HG03064 (cell line): ENCODE results near the gene LRRFIP1.

ENCODE experiments used
- ATAC-seq: cut with Tn5 transposase; IDR thresholded peaks from one replicate; pipeline ENCODE4 v1.9.1; 2021; ENCODE audit warnings: low read depth; ENCODE audit not compliant: unreplicated experiment

LRRFIP1 gene

DNA sequence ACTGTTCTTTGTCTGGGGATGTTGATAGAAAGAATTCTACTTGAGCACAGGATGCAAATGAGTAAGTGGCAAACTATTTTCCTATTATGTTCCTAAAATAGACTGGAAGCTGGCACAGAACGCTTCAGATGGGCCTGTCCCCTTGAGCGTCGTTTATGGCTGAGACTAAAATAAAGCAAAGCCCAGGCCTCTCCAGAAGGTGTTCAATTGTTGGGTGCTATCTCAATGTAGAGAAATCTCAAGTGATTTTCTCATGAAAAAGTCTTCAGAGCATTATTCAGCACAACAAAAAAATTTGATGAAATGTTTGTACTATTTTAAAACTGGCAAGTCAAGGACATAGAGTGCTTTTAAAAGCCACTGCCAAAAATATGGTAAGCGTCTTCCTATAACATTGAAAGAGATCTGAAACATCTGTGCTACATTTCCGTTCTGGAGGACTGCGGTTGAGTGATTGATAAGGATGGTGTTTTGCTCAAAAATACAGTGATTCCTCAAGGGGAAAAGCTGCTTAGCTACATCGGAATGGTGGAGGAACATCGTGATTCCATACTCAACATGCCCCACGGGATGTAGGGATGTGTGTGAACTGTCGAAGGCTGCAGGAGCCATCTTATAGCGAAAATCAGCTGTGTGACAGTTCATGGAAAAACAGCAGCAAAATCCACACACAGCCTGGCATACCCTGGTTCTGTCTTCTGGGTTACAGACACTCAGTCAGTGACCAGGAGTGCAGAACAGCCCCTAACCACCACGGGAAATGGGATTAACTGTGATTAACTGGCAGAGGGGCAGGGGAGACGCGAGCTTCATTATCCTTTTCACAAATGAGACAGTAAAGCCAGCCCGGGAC, 10.4 kb upstream of the LRRFIP1 start:
- no peak for ATAC-seq

DNA sequence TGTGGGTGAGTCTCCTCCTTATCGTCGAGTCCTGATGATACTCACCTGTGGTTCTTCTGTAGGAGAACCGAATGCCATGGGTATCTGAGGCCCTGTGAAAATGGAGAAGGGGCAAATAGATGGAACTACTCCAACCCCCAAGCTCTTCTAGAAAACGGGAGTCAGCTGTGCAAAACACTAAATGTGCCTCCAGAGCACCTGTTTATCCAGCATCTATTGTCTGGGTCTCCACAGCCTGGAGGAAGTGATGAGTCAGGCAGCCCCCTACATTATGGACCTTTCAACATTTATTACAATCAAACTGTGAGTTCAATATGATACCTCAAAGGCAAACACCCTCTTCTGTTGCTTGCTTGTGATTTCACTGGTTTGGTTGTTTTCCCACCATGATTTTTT, 9.8 kb upstream of the LRRFIP1 start:
- no peak for ATAC-seq

DNA sequence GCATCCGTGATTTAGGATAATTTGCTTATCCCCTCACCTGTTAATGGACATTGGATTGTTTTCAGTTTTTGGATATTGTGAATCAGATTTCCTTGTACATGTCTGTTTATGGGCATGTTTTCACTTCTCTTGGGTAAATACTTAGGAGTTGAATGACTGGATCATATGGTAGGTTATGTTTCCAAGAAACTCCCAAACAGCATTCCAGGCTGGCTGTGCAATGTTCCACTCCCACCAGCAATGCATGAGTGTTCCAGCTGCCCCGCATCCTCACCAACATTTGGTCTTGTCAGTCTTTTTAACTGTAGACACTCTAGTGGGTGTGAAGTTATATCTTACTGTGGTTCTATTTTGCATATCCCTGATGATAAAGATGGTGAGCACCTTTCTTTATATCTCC, 8.9 kb upstream of the LRRFIP1 start:
- ATAC-seq, result no peak

DNA sequence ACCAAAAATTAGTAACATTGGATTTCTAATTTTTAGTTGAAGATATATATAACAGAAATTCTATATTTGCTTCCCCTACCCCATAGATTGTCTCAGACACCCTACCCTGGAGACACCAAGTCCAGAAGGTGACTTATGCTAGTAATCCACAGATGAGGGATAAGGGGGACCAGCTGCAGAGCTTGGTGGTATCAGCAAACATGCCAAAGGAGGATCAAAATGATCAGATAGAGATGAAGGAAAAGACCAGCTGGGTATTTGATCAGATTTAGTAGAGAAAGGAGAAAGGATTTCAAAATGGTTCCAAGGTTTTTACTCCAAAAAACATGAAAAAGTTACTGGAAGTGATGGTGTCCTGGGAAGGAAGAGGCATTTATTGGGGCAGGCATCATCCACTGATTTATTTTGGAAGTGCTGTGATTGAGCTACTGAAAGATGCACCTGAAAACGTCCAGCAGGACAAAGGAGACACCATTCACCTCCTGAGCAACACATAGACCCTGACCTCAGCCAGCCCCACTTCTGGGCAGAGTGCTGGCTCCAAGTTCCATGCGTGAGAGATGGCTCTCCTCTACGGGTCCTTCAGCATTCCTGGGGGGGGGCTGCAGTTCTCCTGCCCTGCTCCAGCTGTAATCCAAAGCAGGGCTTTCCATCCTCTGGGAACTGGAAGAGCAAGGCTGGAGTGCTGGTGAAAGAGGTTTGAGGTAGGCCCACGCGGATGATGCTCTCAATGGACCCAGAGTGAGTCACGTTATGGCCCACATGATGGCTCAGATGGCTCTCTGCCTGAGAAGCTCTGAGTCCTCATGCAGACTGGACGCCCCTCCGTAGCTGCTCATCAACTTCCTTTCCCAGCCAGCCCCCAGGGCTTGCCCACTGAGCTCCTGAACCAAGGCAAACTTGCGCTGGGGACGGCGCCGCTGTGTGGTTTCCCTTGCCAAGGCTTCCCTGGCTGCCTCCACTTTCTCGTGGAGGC, 3.7 kb upstream of the LRRFIP1 start:
- no peak for ATAC-seq

DNA sequence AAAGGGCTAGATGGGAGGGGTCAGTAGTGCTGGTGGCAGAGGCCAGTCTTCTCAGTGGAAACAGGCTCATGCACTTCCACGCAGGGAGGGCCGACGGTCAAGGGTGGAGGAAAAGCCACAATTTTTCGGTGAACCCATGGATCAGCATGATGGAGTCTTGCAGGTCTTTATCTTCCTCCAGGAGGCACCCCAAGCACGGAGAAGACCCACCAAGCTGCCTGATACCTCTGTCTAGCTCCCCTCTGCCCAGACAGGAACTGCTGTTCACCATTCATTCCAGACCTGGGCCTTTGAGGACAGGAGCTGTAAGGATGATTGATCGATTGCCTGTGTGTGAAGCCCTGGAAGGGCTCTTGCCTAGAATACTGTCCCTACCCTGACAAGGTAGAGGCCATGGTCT, 2.8 kb upstream of the LRRFIP1 start:
- no peak for ATAC-seq

DNA sequence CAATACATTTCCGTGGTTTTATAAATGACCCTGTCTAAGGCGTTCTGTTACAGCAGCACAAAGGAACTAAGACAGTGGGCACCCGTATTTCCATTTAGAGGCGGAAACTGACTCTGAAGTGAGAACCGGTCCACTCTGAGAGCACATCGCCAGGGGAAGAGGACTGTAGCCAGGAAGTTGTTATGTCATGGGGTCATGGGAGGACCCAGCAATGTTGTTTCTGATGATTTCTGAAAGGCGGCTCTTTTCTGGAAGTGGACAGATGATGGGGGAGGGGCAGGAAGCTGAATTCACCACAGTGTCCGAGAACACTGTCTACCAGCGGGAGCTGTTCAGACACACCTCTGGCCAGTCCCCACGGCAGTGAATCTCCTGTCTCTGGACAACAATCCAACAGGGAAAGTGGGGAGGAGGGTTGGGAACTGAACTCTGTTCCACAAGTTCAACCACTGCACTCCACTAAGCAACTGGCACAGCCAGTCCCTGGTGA, 2.1 kb upstream of the LRRFIP1 start:
- ATAC-seq, result no peak

DNA sequence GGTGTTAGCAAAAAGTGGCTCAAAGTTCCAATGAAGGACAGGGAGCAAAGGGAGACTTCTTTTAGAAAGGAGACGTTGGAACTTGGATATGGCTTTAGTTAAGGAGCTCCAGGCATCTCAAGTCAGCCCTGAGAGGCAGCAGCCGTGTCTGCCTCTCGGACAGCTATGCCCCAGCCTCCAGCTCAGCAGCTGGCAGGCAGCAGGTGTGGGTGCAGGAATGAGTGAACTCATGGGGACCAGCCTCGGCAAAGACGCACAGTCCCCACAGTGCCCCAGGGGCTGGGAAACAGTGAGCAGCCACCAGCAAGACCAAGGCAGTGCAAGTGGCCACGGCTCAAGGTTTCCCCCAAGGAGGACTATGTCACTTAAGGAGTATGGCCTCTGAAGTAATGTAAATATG, 1.6 kb upstream of the LRRFIP1 start:
- no peak for ATAC-seq

DNA sequence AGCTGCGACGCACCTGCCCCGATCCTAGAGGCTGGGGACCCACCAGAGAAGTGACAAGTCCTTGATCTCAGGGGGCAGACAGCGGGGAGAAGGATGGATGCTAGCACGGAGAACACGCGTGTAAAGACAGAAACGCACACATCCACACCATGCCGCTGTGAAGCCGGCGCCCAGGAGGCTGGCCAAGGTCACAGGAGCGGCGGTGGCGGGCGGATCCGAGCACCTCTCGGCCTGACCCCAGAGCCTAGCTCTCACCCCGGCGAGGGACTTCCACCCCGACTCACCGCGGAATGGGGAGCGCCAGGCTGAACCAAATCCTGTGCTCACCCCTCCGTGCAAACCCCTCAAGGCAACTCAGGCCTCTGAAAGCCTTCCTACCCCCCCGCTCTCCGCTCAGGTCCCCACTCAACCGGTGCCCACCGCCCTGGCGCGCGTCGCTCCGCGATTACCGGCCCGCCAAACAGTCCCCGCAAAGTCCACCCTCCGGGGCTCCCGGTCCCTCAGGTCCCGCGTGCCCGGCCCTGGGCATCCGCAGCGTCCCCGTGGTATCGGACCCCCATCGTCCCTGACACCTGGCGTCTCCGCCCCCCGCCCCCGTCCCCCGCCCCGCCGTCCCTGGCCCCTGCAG, 460 bp upstream of the LRRFIP1 start:
- no peak for ATAC-seq

DNA sequence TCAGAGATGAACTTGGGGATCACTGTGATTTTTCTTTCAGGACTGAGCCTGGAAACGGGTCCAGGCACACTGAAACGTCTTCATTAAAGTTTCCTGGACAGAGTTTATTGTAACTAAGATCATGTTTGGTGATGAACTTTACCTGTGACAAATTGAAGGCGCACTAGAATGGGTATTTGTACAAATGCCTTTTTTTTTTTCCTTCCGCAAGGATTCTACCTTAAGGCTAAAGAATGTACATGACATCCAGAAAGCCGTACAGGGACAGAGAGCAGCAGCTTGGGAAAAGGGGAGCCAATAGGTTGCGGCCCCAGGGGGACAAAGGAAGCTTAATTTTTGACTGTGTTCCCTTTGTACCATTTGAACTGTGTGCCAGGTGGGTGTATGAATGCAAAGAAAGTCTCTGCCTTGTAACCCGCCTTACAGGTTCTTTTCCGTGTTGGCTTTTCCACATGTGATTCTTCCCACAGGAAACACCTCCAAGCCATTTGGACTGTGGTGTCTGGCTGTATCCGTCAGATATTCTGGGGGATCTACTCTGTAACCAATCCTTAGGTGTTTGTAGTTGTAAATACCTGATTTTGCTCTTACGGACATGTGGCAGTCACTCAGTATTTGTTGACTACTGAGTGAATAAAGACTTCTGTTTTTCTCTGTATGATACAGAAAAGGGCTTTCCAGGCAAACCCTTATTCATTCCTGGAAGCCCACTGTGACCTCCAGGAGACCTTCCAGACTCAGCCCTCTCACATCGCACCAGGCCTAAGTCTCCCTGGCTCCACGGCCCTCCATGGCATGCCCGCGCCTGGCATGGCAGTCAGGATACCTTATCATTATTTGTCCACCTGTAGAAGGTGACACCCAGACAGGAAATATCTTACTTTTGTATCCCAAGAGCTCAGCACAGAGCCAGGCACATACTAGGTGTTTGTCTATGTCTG, 1.1 kb downstream of the LRRFIP1 start:
- no peak for ATAC-seq

DNA sequence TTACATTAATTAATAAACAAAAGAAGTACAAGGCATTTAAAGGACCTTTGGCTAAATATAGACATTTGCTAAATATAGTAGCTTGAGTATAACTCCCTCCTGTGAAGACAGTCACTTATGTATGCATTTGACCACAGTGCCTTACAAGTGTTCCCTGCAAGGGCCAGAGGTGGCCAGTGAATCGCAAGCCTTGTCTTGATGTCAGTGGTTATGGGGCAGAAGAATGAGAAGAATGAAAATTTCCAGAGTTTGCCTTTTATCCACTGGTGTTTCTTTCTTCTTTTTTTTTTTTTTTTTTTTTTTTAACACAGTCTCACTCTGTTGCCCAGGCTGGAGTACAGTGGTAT, 1.8 kb downstream of the LRRFIP1 start:
- ATAC-seq, result no peak

DNA sequence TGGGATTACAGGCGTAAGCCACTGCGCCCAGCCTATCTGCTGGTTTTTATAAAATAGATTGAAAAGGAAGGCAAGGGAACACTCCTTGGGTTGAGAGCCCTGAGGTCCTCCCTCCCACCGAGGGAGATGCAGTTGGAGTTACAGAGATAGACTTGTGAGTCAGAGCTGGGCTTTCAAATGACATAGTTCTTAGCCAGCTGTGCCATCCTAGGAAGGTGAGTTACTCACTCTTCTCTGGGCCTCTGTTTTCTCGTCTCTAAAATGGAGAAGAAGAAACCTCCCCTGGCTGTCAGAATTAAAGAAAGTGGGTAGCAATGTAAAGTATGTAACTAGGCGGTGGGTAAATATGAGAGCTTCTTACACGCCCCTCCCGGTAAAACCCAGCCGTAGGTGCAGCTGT, 2.4 kb downstream of the LRRFIP1 start:
- no peak for ATAC-seq

DNA sequence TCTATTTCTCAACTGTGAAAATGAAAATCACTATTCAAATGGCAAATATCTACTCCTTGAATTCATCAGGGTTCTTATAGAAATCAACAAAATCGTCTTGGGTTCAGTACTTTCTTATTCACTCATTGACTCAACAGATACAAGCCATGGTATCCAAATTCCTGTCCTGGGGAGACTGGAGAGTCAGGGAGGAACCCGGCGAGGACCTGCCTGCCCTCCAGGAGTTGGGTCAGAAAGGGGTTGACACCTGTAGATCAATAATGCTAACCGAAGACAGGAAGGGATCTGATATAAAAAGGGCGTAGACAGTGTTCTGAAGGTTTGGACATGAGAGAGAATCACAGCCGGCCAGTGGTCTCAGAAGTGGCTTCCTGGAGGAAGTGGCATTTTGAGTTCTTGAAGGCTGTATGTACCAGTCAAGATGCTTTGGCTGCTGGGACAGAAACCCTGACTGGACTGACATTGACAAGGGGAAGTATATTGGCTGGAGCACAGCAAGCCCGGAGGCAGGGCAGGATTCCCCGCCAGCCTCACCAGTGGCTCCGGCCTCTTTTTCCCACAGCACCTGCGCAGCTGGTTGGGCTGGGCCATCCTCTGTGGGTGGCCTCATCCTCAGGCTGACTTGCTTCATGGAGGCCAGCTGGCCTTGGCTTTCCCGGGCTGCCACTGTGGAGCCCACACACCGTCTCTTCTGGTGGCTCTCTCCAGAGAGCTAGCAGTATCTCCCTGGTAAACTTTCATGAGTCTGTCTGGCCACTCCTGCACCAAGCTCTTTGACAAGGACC, 3.0 kb downstream of the LRRFIP1 start:
- no peak for ATAC-seq

DNA sequence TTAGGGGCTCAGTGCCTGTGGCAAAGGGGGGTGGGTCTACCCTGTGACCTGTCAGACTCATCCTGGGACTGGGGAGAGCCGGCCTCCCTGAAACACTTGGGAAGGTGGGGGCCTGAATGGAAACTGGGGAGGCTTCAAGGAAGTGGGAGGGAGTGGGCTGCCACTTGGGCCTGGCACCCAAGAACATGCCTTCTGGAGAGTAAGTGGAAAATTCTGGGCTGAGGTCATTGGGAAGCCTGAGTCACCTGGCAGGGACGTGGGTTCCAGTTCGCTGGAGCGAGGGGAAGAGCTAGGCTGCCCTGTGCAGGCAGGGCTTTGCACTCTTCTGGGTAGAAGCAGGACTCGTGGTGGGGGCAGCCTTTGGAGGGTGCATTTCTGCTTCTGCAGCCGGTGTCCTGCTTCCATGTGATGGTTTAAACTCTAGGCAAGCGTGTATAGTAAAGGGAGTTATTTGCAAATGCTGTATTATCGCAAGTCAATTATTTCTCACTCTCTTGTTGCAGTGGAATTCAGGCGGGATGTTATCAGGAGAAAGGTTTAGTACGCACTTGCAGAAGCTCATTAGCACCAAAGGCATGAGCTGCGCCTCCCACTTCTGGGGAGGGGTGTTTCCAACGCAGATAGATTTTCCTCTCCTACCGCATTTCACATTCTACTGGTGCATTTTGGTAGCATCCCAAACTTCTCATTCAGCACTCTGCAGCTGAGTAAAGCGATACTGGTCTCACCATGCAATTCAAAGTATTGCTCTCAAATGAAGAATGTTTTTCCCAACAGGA, 3.8 kb downstream of the LRRFIP1 start:
- ATAC-seq, result no peak

DNA sequence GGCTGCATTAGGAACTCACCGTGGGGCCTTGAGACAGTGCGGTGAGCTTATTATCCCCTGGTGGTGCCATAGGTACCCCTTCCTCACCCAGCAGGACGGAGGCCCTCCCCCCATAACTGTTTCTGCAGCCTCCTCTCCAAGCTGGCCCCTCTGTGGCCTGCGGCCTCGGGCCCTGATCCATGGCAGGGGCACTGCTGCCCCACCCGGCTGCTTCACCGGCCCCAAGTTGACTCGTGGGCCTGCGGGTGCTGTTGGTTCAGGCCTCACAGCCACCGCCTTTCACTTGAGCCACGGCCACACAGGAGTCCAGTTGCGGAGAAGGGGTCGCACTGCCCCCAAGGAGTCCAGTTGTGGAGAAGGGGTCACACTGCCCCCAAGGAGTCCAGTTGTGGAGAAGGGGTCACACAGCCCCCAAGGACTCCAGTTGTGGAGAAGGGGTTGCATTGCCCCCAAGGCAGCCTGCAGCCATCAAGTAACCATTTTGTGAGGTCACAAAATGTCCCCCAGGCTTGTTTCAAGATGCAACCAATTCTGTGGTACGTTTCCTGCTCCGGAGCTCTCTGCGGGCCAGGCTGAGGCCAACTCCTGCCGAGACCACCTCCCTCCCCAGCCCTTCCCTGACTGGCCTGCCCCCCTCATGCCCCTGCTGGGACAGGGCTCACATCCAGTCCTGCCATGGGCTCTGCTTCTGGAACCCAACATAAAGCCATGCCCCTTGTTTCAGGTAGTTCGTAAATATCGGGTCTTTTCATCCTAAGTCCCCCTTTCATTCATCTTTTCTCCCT, 4.6 kb downstream of the LRRFIP1 start:
- no peak for ATAC-seq

DNA sequence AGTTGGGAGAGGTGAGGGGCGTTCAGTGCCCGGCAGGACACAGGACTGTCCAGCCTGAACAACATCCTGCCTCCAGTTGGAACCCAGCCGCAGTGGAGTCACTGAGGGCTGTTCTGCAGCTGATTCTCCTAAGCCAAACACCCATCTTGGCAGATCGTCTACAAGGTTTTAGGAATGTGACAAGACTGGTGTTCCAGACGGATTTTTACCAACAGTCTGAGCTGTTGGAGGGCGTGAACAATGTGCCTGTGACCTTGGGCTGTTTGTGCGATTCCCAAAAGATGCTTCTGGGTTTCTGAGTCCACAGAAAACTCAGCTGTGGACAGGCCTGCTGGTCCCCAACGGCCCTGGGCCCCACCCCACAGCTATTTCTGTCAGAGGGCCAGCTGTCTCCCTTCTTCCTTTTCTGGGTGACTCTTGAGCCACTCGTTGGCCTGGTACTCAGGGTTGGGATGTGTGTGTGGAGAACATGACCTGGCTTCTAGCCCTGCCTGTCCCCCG, 5.7 kb downstream of the LRRFIP1 start:
- ATAC-seq, result no peak

DNA sequence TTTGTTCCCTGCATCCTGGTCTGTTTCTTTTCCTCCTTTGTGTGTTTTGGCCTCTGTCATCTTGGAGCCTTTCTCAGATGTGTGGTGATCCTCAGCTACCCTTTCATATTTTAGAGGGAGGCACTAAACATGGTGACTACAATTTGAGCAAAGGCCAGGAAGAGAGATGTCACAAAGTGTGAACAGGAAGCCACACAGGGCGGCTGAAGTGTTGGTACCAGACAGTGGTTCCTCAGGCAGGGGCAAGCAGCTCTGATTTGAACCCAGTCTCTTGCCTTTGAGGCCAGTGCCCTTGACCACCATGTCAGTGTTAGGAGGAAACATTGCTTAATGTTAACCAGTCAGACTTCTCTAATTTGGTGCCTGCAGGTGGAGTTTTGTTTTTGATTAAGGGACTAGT, 9.2 kb downstream of the LRRFIP1 start:
- ATAC-seq, result no peak

DNA sequence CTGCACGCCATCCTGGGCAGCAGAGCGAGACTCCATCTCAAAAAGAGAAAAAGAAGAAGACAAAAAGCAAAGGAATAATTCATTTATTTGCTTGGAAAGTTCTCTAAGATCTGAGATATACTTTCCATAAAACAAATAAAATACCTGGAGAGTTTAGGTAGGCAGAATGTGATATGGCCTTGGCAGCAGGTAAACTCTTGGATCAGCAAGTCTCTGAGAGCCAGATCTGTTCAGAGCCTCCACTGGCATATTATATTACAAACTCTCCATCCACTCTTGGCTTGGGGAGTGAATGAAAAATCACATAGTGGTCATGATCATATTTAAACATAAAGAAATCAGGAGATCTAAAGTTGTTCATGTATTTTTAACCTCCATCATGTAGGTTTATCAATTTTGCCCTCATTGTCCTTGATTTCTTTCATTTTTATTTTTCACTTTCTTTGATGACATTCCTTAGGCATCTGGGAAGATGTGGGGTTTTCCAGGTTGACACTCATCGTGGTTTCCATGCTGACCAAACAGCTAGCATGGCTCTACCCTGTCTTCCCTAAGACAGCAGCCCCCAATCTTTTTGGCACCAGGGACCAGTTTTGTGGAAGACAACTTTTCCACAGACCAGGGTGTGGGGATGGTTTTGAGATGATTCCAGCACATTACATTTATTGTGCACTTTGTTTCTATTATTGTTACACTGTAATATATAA, 10.2 kb downstream of the LRRFIP1 start:
- ATAC-seq, result no peak
